Measurements from ENCODE around the gene CBX8. TPM values are rescaled to one million over a fixed set of nuclear protein-coding genes. Genes with fewer than 3 reads are reported as not detected.

Gene CBX8
- total and polyA plus RNA-seq, 2 of the 13 experiments (the other 11 are each of a cell fraction or from before 2014, with no cell fraction given), result 0.34 to 12.6 TPM

DNA sequence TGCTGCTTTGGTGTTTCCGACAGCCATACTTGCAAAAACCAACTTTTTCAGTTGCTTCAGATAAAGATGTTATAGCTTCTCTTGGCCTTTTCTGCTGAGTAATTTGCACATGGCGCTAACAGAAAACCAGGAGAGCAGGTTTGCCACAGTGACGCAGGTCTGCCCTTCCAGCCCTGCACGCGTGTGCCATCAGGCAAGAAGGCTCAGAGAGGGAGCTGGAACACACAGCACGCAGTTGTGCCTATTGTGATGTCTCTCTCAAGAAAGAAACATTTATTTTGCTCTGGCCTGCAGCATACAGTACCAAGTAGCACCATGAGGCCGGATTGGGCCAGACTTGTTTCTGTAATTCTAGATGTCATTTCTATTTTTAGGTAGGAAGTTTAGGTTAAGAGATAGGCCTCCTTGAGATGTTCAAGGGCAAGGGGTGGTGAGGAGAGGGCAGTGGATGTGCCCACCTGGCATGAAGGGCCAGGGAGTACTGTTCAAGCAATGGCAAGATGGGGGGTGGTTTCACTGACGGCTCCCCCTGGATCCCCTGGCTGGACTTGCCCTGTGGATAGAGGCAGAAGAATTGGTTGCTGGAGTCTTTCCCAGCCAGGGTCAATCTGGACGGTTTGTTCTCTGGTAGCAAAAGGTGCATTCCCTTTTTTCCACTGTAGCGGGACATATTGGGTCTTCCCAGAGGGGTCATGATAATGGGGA is 17.1 kb downstream of the CBX8 start:
- no peak overlapping the region for H2AFZ ChIP-seq (ENCODE audit: low read length)
- no peaks in the 10 kb centered on the region for H3K27me3 ChIP-seq (ENCODE audit: control insufficient read depth in 1 of 2, insufficient read depth in 2 of 2, low read length in 2 of 2)
- ChIA-PET POLR2A (no interaction called here), CTCF (ENCODE audit: low intra/inter-chr PET ratio, low total read pairs) (no interaction called here)
- peaks cover 21 to 35% of the 10 kb centered on the region in 2 experiments for H3K36me3 ChIP-seq (replicated peaks in 1 of 2; ENCODE audit: control insufficient read depth in 1 of 2, insufficient read depth in 2 of 2, low read length in 2 of 2)
- intact Hi-C loops (cut with micrococcal nuclease; ENCODE audit: unreplicated experiment) (loop anchor here (5.0 kb wide), 1 partner anchor 38 kb away; no protein-coding TSS in a partner anchor), in situ Hi-C loops (cut with HindIII; ENCODE audit: extremely low pct_ligation_motif_present, low pct_unique_long_range_greater_than_20kb) (no loop called here)
- peaks cover 14% of the 10 kb centered on the region; the same call in 1 of the 2 replicates for H4K20me1 ChIP-seq (ENCODE audit: insufficient read depth, low read length)
- BruUV-seq (replicated peaks), result no TSS peak
- H3K9ac ChIP-seq (ENCODE audit: insufficient read depth, low read depth, low read length), result no peak overlapping the region; the same call in 1 of the 2 replicates
- DNase-seq (ENCODE audit: low spot score) (no peak), ATAC-seq (no peak), FAIRE-seq (peak; percentile 4)
- peak overlapping the region; percentile 77 for H3K4me2 ChIP-seq (ENCODE audit: low read depth, low read length)
- H3K9me3 ChIP-seq (ENCODE audit: low read length), result no peaks in the 10 kb centered on the region
- H3K4me1 ChIP-seq (ENCODE audit: insufficient read depth, low read length), result peaks cover 61% of the 10 kb centered on the region
- WGBS (ENCODE audit: low lambda C conversion rate), result 97% methylated on average over 9 of the region's 10 CpGs
- peaks cover 16% of the 10 kb centered on the region for H3K79me2 ChIP-seq (ENCODE audit: insufficient read depth, low read length)
- no peak overlapping the region for H3K27ac ChIP-seq (ENCODE audit: extremely low read length, insufficient read depth, low read length)
- TF ChIP-seq, protein P1, sequence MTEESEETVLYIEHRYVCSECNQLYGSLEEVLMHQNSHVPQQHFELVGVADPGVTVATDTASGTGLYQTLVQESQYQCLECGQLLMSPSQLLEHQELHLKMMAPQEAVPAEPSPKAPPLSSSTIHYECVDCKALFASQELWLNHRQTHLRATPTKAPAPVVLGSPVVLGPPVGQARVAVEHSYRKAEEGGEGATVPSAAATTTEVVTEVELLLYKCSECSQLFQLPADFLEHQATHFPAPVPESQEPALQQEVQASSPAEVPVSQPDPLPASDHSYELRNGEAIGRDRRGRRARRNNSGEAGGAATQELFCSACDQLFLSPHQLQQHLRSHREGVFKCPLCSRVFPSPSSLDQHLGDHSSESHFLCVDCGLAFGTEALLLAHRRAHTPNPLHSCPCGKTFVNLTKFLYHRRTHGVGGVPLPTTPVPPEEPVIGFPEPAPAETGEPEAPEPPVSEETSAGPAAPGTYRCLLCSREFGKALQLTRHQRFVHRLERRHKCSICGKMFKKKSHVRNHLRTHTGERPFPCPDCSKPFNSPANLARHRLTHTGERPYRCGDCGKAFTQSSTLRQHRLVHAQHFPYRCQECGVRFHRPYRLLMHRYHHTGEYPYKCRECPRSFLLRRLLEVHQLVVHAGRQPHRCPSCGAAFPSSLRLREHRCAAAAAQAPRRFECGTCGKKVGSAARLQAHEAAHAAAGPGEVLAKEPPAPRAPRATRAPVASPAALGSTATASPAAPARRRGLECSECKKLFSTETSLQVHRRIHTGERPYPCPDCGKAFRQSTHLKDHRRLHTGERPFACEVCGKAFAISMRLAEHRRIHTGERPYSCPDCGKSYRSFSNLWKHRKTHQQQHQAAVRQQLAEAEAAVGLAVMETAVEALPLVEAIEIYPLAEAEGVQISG (CRISPR knock-in tag; IDR thresholded peaks at IDR 0.05), result no peak
- TF ChIP-seq, protein P2, sequence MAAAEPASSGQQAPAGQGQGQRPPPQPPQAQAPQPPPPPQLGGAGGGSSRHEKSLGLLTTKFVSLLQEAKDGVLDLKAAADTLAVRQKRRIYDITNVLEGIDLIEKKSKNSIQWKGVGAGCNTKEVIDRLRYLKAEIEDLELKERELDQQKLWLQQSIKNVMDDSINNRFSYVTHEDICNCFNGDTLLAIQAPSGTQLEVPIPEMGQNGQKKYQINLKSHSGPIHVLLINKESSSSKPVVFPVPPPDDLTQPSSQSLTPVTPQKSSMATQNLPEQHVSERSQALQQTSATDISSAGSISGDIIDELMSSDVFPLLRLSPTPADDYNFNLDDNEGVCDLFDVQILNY (CRISPR knock-in tag; conservative IDR thresholded peaks at IDR 0.05), result no peak
- no peak for TF ChIP-seq ZNF235 (CRISPR knock-in tag; IDR thresholded peaks at IDR 0.05; ENCODE audit: borderline replicate concordance)
- TF ChIP-seq ZNF879 (CRISPR knock-in tag; IDR thresholded peaks at IDR 0.05), result no peak
- TF ChIP-seq, protein P3, sequence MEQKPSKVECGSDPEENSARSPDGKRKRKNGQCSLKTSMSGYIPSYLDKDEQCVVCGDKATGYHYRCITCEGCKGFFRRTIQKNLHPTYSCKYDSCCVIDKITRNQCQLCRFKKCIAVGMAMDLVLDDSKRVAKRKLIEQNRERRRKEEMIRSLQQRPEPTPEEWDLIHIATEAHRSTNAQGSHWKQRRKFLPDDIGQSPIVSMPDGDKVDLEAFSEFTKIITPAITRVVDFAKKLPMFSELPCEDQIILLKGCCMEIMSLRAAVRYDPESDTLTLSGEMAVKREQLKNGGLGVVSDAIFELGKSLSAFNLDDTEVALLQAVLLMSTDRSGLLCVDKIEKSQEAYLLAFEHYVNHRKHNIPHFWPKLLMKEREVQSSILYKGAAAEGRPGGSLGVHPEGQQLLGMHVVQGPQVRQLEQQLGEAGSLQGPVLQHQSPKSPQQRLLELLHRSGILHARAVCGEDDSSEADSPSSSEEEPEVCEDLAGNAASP (CRISPR knock-in tag; IDR thresholded peaks at IDR 0.05; ENCODE audit: borderline replicate concordance), result no peak
- peak; percentile 60; the same call in 1 of the 2 replicates for TF ChIP-seq ZMYM3 (CRISPR knock-in tag; IDR thresholded peaks at IDR 0.05)
- TF ChIP-seq, protein P4, sequence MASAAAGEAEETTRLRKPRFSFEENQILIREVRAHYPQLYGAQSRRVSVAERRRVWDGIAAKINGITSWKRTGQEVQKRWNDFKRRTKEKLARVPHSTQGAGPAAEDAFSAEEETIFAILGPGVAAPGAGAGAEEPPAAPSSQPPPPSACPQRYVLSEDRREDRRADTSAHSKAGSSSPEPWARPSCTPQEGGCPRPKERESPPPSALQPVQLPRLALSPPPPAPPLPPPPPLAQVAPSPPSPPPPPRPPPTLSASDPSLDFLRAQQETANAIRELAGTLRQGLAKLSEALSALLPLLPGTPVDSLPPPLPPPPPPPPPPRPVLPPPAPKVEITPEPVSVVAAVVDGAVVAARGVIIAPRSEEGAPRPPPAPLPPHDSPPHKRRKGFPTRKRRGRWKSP (CRISPR knock-in tag; IDR thresholded peaks at IDR 0.05), result no peak
- TF ChIP-seq ZFP82 (CRISPR knock-in tag; IDR thresholded peaks at IDR 0.05; ENCODE audit: borderline replicate concordance), result no peak
- TF ChIP-seq ZNF768 (CRISPR knock-in tag; IDR thresholded peaks at IDR 0.05), result peak; percentile 98
- H3K4me3 ChIP-seq (replicated peaks in 1 of 3; ENCODE audit: insufficient read depth in 1 of 3, low read depth in 2 of 3, low read length in 3 of 3), result peak overlapping the region in 1 of 3 experiments; percentile 86; a peak in 1 of 6 replicates

Data from HepG2 (cell line).